AML-193 (cell line): ENCODE data around the gene C8A.

Experiments used
- DNase-seq, 2 experiments: peaks; one replicate each; lab custom pipeline; 2025; lab: John Stamatoyannopoulos, UW

Gene C8A

DNA sequence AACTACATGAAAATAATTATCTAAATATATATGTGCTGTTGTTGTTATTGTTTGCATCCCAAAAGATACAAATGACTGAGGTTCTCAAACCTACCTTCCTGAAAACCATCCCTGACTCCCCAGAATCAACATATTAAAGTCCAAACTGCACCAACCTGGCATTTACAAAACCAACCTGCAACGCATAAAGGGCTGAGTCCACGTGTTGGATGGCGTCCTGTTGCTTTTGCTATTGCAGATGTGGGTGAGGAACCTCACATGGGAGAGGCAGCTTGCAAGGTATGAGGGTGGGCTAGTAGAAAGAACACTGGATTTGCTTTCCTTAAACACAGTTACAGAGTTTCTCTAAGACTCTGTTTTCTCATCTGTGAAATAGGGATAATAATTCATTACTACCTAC, 112.8 kb downstream of the C8A start:
- DNase-seq: no peak
